Cortex of kidney (tissue), 1 donor: ENCODE results near the gene DNAJC6.
"Not testable (repeated sequence)": the region's sequence is repeated elsewhere in the genome, so short reads cannot be mapped to it uniquely, and the experiment has no call there.

Experiments used
- DNase-seq: peaks from one replicate; lab custom pipeline; 2025; lab: John Stamatoyannopoulos, UW

DNAJC6 gene

GRCh38 chr1:65355031-65355712, 45.8 kb downstream of the DNAJC6 start:
- no peak for DNase-seq

- DNase-seq, result no peak
Observed at GRCh38 chr1:65357291-65357960, 48.1 kb downstream of the DNAJC6 start.

- no peak for DNase-seq
Observed at GRCh38 chr1:65359888-65360287, 50.5 kb downstream of the DNAJC6 start.

GRCh38 chr1:65360648-65361047, 51.3 kb downstream of the DNAJC6 start:
- DNase-seq, result no peak

- no peak for DNase-seq
Observed at GRCh38 chr1:65362545-65362944, 53.2 kb downstream of the DNAJC6 start.

- no peak for DNase-seq
Observed at GRCh38 chr1:65363484-65363883, 54.1 kb downstream of the DNAJC6 start.

- DNase-seq, result no peak
Observed at GRCh38 chr1:65368403-65368802, 59.1 kb downstream of the DNAJC6 start.

- no peak for DNase-seq
Observed at GRCh38 chr1:65371544-65371943, 62.2 kb downstream of the DNAJC6 start.

GRCh38 chr1:65372557-65372956, 63.2 kb downstream of the DNAJC6 start:
- no peak for DNase-seq

- DNase-seq, result no peak
Observed at GRCh38 chr1:65377496-65378246, 68.3 kb downstream of the DNAJC6 start.

- no peak for DNase-seq
Observed at GRCh38 chr1:65378247-65378946, 69.1 kb downstream of the DNAJC6 start.

- not testable (repeated sequence) for DNase-seq
Observed at GRCh38 chr1:65384426-65384825, 75.1 kb downstream of the DNAJC6 start.

GRCh38 chr1:65386439-65386838, 77.1 kb downstream of the DNAJC6 start:
- DNase-seq, result no peak

- DNase-seq, result no peak
Observed at GRCh38 chr1:65387821-65388220, 78.5 kb downstream of the DNAJC6 start.

- no peak for DNase-seq
Observed at GRCh38 chr1:65388908-65389695, 79.8 kb downstream of the DNAJC6 start.

- no peak for DNase-seq
Observed at GRCh38 chr1:65392497-65392896, 83.2 kb downstream of the DNAJC6 start.

- no peak for DNase-seq
Observed at GRCh38 chr1:65393347-65393746, 84.0 kb downstream of the DNAJC6 start.

- DNase-seq, result no peak
Observed at GRCh38 chr1:65393928-65394327, 84.6 kb downstream of the DNAJC6 start.

- no peak for DNase-seq
Observed at GRCh38 chr1:65395887-65396612, 86.7 kb downstream of the DNAJC6 start.

GRCh38 chr1:65398083-65398482, 88.7 kb downstream of the DNAJC6 start:
- DNase-seq, result no peak

GRCh38 chr1:65399003-65399402, 89.7 kb downstream of the DNAJC6 start:
- DNase-seq, result no peak
